ENCODE measurements around the gene STPG2.

STPG2 gene

DNA sequence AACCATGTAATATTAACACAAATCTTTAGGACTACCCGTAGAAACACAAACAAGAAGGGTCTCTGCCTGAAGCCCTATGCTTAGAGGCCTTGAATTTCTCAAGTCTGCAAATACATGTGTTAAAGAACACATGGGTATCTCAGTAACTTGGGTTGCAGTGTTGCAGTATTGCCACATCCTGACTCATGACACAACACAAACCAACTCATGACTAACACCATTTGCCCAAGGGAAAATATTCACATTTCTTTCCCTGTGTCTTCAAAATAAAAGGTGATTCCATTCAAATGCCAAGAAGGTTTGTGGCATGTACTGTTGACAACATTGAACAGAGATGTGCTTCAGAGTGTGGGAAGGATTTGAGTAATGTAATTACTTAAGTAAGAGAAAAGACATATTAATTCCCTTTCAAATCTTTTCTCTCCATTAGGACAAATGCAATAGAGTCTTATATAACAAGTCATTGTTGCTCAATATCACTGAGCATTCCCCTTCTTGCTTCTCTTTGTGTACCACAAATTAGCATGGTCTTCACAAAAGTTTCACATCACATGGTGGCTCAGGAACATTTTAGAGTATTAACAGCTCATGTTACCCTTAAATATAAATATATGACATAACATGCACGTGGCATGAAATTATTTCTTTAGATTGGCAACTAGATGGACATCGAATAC lies 487.1 kb downstream of the STPG2 start:
- no peaks in the 10 kb centered on the region for H3K36me3 Mint-ChIP-seq (ENCODE audit: low read depth)
- no peaks in the 10 kb centered on the region for H3K27me3 Mint-ChIP-seq (ENCODE audit: low read depth, poor library complexity)
- H3K4me3 Mint-ChIP-seq, result no peak overlapping the region
- DNase-seq, result no peak
- TF ChIP-seq, protein P1, sequence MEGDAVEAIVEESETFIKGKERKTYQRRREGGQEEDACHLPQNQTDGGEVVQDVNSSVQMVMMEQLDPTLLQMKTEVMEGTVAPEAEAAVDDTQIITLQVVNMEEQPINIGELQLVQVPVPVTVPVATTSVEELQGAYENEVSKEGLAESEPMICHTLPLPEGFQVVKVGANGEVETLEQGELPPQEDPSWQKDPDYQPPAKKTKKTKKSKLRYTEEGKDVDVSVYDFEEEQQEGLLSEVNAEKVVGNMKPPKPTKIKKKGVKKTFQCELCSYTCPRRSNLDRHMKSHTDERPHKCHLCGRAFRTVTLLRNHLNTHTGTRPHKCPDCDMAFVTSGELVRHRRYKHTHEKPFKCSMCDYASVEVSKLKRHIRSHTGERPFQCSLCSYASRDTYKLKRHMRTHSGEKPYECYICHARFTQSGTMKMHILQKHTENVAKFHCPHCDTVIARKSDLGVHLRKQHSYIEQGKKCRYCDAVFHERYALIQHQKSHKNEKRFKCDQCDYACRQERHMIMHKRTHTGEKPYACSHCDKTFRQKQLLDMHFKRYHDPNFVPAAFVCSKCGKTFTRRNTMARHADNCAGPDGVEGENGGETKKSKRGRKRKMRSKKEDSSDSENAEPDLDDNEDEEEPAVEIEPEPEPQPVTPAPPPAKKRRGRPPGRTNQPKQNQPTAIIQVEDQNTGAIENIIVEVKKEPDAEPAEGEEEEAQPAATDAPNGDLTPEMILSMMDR (IDR thresholded peaks at IDR 0.05), result no peak
- no peak overlapping the region for H3K27ac Mint-ChIP-seq
- H3K4me1 Mint-ChIP-seq, result peaks cover 5% of the 10 kb centered on the region
- H3K9me3 Mint-ChIP-seq, result no peaks in the 10 kb centered on the region

DNA sequence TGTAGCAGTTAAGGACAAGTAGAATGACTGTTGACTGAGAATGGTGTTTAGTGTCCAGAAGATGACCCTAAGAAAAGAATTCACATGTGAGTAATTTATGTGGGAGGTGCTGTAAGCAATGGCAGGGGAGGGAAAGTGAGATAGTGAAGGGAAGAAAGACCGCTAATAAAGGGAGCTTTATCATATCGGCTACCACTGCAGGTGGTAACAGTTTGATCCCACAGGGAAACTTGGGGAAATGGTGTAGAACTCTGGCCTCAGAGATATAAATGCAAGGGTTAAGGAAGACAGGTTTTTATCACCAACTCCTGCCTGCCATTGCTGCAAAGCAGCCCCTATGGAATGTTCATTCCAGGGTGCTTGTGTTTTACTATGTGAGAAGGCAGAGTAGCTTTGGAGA lies 489.6 kb downstream of the STPG2 start:
- Mint-ChIP-seq H3K36me3 (ENCODE audit: low read depth) (no peaks in the 10 kb centered on the region), H3K27ac (no peak overlapping the region), H3K27me3 (ENCODE audit: low read depth, poor library complexity) (no peaks in the 10 kb centered on the region), H3K4me3 (no peak overlapping the region), H3K4me1 (peaks cover 5% of the 10 kb centered on the region), H3K9me3 (no peaks in the 10 kb centered on the region)
- TF ChIP-seq, protein P1 (IDR thresholded peaks at IDR 0.05), result no peak
- no peak for DNase-seq

DNA sequence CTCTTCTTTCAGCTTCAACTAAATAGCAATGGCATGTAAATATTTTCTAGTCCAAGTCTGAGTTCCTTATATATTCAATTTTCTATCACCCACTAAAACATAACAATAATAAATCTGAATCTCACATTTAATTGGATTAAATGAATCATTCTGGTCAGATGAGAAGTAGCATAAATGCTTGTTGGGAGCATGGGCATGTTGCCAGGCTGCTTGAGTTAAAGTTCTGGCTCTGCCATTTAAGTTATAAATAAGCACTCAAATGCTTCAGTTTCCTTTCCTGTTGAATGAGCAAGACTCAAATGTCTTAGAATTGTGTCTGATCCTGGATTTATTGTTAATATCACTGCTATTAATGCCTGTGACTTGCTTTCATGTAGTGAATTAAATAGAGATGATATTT lies 496.3 kb downstream of the STPG2 start:
- TF ChIP-seq, protein P1 (IDR thresholded peaks at IDR 0.05), result no peak

DNA sequence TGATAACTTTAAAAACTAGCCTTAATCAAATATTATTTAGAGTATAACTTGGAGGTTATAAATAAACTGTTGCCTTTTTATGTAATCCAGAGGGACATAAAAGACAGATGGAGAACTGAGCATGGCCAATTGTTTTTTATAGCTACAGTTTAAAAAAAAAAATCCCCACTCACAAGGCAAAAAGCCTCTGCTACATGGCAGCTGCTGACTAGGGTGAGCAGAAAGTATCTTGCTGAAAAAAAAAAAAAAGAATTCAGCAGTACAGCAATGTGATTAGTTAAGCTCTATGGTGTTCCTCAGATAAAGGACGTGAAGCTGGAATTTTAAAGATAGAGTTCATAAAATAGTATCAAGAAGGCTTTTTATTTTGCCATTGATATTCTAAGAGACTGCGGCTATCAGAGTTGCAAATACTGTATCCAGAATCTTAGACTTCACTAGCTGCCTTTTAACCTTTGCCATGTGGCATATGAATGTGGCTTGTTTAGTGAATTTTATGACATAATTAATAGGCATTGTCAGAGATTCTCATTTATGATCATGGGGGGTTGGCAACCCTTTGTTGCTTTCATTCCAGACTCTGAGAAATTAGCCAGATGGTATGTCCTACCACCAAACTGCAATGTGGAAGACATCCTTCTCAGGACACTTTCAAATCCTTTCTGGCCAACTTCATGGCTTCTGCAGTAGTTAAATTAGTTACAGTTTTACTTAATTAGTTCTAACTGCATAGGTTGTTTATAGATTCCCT lies 498.0 kb downstream of the STPG2 start:
- Mint-ChIP-seq H3K27me3 (ENCODE audit: low read depth, poor library complexity) (no peaks in the 10 kb centered on the region), H3K9me3 (no peaks in the 10 kb centered on the region), H3K36me3 (ENCODE audit: low read depth) (no peaks in the 10 kb centered on the region), H3K4me3 (no peak overlapping the region), H3K27ac (no peak overlapping the region), H3K4me1 (peaks cover 8% of the 10 kb centered on the region)
- TF ChIP-seq, protein P1 (IDR thresholded peaks at IDR 0.05), result no peak
- no peak for DNase-seq

More for the DNA sequence above, 496.3 kb downstream of the STPG2 start:
- Mint-ChIP-seq H3K9me3 (no peaks in the 10 kb centered on the region), H3K4me3 (no peak overlapping the region), H3K4me1 (peaks cover 8% of the 10 kb centered on the region), H3K36me3 (ENCODE audit: low read depth) (no peaks in the 10 kb centered on the region), H3K27me3 (ENCODE audit: low read depth, poor library complexity) (no peaks in the 10 kb centered on the region), H3K27ac (no peak overlapping the region)
- DNase-seq, result no peak

DNA sequence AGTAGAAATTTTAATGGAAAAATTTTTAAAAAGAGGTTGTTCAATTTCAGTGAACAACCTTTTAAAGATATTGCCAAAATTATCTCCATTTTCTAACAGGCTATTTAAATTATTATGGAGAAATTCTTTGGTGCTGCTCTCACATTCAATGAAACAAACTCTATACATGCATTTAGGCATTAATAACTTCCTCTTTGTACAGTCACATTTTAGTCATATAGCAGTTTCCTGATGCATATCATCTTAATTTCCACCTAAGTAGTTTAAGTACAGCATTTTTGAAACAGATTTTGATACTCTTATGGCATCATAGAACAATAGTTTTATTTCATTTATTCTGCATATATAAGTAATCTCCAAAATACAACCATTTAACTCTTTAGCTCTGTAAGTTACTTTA lies 500.1 kb downstream of the STPG2 start:
- Mint-ChIP-seq H3K27me3 (ENCODE audit: low read depth, poor library complexity) (no peaks in the 10 kb centered on the region), H3K4me3 (no peak overlapping the region), H3K36me3 (ENCODE audit: low read depth) (no peaks in the 10 kb centered on the region), H3K27ac (no peak overlapping the region), H3K4me1 (peaks cover 8% of the 10 kb centered on the region), H3K9me3 (no peaks in the 10 kb centered on the region)
- DNase-seq, result no peak
- TF ChIP-seq, protein P1 (IDR thresholded peaks at IDR 0.05), result no peak
